ENCODE data around the gene EYS. TPM values are rescaled to one million over a fixed set of nuclear protein-coding genes. Genes with fewer than 3 reads are reported as not detected.

The EYS gene
- total RNA-seq, 1 experiment from 2014 or later = not detected

DNA sequence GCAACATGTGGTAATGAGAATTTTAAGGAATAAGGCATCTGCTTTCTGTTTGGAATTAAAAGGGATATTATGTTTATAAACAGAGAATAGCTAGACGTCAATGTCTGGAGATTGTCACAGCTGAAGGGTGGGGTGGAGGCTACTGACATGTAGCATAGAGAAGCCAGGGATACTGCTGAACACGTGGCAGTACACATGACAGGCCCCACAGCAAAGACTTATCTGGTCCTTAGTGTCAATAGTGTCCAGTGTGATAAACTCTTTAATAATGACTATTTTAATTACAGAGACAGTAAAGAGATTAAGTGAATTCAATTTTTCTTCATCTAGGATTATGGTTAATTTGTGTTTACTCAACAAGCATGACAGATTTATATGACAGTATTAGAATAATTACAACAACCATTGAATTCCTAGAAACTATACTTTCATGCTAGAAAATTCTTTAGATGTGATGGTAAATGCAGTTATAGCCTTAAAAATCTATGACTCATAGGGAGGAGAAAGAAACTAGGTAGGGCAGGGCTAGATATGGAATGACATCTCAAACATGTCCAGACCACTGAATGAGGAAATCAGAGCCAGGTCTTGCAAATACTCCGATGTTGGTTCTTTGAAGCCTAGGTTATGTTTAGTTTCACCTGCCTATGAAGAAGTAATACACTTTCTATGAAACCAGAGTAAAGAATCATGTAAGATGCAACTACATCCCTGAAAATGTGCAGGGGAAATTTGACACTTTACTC, 1671.9 kb downstream of the EYS start (continued):
- TF ChIP-seq FOSL1 (IDR thresholded peaks at IDR 0.05; ENCODE audit: low read depth) (no peak), POLR2A (IDR thresholded peaks at IDR 0.05; ENCODE audit: borderline replicate concordance, extremely low read depth, insufficient read depth, insufficient read length) (no peak)

- Histone ChIP-seq H2AFZ (ENCODE audit: low read depth, low read length, poor library complexity, severe bottlenecking) (no peak overlapping the region), H3K9me2 (ENCODE audit: insufficient read depth) (no peaks in the 10 kb centered on the region), H3K36me3 (ENCODE audit: control insufficient read depth in 1 of 2, insufficient read depth in 2 of 2, low read length in 2 of 2) (no peaks in the 10 kb centered on the region), H3K9ac (ENCODE audit: low read length) (no peak overlapping the region), H3K27me3 (ENCODE audit: insufficient read depth, low read length) (no peaks in the 10 kb centered on the region), H3K9me3 (ENCODE audit: control insufficient read depth in 1 of 2, insufficient read depth in 1 of 2, low read depth in 1 of 2, low read length in 2 of 2) (no peaks in the 10 kb centered on the region), H4K20me1 (ENCODE audit: insufficient read depth) (no peaks in the 10 kb centered on the region), H3K4me1 (ENCODE audit: control insufficient read depth in 1 of 2, insufficient read depth in 2 of 2, low read length in 2 of 2) (no peaks in the 10 kb centered on the region), H3K27ac (ENCODE audit: low read depth, low read length) (no peak overlapping the region), H3K4me3 (replicated peaks in 1 of 2; ENCODE audit: low read depth in 1 of 2, low read length in 2 of 2) (no peak overlapping the region), H3K79me2 (ENCODE audit: insufficient read depth, low read length) (no peaks in the 10 kb centered on the region), H3K4me2 (ENCODE audit: low read length) (no peak overlapping the region)
- intact Hi-C loops (cut with micrococcal nuclease) = no loop called here
- BruUV-seq (replicated peaks) = no TSS peak
- no peak for ATAC-seq
- ChIA-PET POLR2A (no interaction called here), CTCF (no interaction called here), RAD21 (ENCODE audit: low non-redundant PET in 1 of 2, low total read pairs in 2 of 2, uncharacterized antibody in 2 of 2, unreplicated experiment in 2 of 2) (no interaction called here)
- no peak for DNase-seq (ENCODE audit: low read depth, low spot score)
- TF ChIP-seq CTCF (IDR thresholded peaks at IDR 0.05 in 2 of 3, conservative IDR thresholded peaks at IDR 0.05 in 1 of 3; ENCODE audit: borderline replicate concordance in 1 of 3, insufficient read depth in 1 of 3, low read depth in 2 of 3, low read length in 2 of 3) = no peak
- TF ChIP-seq, protein P1, sequence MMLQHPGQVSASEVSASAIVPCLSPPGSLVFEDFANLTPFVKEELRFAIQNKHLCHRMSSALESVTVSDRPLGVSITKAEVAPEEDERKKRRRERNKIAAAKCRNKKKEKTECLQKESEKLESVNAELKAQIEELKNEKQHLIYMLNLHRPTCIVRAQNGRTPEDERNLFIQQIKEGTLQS (IDR thresholded peaks at IDR 0.05) = no peak
- no peak for TF ChIP-seq ZFX (IDR thresholded peaks at IDR 0.05)
- TF ChIP-seq POLR2A (IDR thresholded peaks at IDR 0.05; ENCODE audit: borderline replicate concordance, extremely low read depth, insufficient read depth, insufficient read length) = no peak
- TF ChIP-seq JUND (IDR thresholded peaks at IDR 0.05) = no peak
- TF ChIP-seq TCF7L2 (IDR thresholded peaks at IDR 0.05; ENCODE audit: borderline replicate concordance, extremely low read depth, insufficient read depth, insufficient read length) = no peak
- TF ChIP-seq, protein P2, sequence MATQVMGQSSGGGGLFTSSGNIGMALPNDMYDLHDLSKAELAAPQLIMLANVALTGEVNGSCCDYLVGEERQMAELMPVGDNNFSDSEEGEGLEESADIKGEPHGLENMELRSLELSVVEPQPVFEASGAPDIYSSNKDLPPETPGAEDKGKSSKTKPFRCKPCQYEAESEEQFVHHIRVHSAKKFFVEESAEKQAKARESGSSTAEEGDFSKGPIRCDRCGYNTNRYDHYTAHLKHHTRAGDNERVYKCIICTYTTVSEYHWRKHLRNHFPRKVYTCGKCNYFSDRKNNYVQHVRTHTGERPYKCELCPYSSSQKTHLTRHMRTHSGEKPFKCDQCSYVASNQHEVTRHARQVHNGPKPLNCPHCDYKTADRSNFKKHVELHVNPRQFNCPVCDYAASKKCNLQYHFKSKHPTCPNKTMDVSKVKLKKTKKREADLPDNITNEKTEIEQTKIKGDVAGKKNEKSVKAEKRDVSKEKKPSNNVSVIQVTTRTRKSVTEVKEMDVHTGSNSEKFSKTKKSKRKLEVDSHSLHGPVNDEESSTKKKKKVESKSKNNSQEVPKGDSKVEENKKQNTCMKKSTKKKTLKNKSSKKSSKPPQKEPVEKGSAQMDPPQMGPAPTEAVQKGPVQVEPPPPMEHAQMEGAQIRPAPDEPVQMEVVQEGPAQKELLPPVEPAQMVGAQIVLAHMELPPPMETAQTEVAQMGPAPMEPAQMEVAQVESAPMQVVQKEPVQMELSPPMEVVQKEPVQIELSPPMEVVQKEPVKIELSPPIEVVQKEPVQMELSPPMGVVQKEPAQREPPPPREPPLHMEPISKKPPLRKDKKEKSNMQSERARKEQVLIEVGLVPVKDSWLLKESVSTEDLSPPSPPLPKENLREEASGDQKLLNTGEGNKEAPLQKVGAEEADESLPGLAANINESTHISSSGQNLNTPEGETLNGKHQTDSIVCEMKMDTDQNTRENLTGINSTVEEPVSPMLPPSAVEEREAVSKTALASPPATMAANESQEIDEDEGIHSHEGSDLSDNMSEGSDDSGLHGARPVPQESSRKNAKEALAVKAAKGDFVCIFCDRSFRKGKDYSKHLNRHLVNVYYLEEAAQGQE (IDR thresholded peaks at IDR 0.05; ENCODE audit: low read depth) = no peak
- no peak for TF ChIP-seq SRF (IDR thresholded peaks at IDR 0.05; ENCODE audit: low read depth)
- TF ChIP-seq CEBPB (IDR thresholded peaks at IDR 0.05; ENCODE audit: low read depth) = no peak
- TF ChIP-seq SP1 (IDR thresholded peaks at IDR 0.05; ENCODE audit: low read depth) = no peak
- TF ChIP-seq EGR1 (IDR thresholded peaks at IDR 0.05; ENCODE audit: low read depth) = no peak
- no peak for TF ChIP-seq YY1 (IDR thresholded peaks at IDR 0.05; ENCODE audit: extremely low read depth, insufficient replicate concordance, low read depth, low read length)
- no peak for TF ChIP-seq EZH2phosphoT487 (IDR thresholded peaks at IDR 0.05; ENCODE audit: borderline replicate concordance)
- TF ChIP-seq FOSL1 (IDR thresholded peaks at IDR 0.05; ENCODE audit: low read depth) = no peak
- TF ChIP-seq ZBTB33 (IDR thresholded peaks at IDR 0.05; ENCODE audit: extremely low read depth, insufficient replicate concordance, low read length) = no peak
- no peak for TF ChIP-seq RAD21 (IDR thresholded peaks at IDR 0.05; ENCODE audit: low read depth)
- TF ChIP-seq, protein P3, sequence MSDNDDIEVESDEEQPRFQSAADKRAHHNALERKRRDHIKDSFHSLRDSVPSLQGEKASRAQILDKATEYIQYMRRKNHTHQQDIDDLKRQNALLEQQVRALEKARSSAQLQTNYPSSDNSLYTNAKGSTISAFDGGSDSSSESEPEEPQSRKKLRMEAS (IDR thresholded peaks at IDR 0.05) = no peak
- TF ChIP-seq ELF1 (IDR thresholded peaks at IDR 0.05; ENCODE audit: borderline replicate concordance, low read depth) = no peak
These were observed 1672.7 kb downstream of the EYS start for GRCh38 chr6:64034291-64034690.
